HepG2 (cell line): ENCODE measurements around the gene SMAD6. TPM values are rescaled to one million over a fixed set of nuclear protein-coding genes. Genes with fewer than 3 reads are reported as not detected.

ENCODE experiments used
- ATAC-seq: fragments of 200-7000 bp; cut with Tn5 transposase; 3 replicates; pipeline ENCODE4 v1.9.1; 2020; ENCODE audit warnings: mild to moderate bottlenecking, moderate library complexity
- BruUV-seq: library from RNA; stranded (reverse); fragments of 400-500 nt; replicated peaks from 2 replicates; lab custom pipeline; 2021; lab: Mats Ljungman, UMichigan
- CTCF ChIA-PET: fragments of 300-600 bp; formaldehyde crosslinking; extraction: SDS; loops from one replicate; lab custom pipeline; 2021; ENCODE audit warnings: low total read pairs, inconsistent platforms, low intra/inter-chr PET ratio; lab: Yijun Ruan, JAX
- POLR2A ChIA-PET: fragments of 350-600 bp; sonication (Branson Sonifier 250); formaldehyde crosslinking; loops from one replicate; lab custom pipeline; 2020; ENCODE audit warnings: antibody characterized with exemption, inconsistent platforms; lab: Yijun Ruan, JAX
- DNase-seq: peaks from one replicate; pipeline ENCODE4 v3.0.0-alpha.2; 2015; ENCODE audit warnings: low spot score
- FAIRE-seq: peaks from 3 replicates; lab custom pipeline; 2011; peaks lifted over from hg19 to GRCh38; lab: Jason Lieb, UNC
- H2AFZ ChIP-seq: one replicate; pipeline ENCODE4 v1.6.1; 2011; ENCODE audit warnings: low read length, inconsistent platforms
- H3K27ac ChIP-seq: fragments of 300-600 bp; 3 replicates; pipeline ENCODE4 v1.8.0; 2011; ENCODE audit warnings: mixed run types, mild to moderate bottlenecking, mixed read lengths, low read length, inconsistent platforms; ENCODE audit not compliant: insufficient read depth; ENCODE audit errors: extremely low read length
- H3K27me3 ChIP-seq, 2 experiments: fragments of 200-600 bp in 1 of 2; 2 replicates in 1 of 2; 3 replicates in 1 of 2; pipeline versions ENCODE4 v1.6.0 to v1.8.0; 2011; ENCODE audit warnings: low read length in 2 of 2, mild to moderate bottlenecking in 2 of 2, moderate library complexity in 2 of 2, inconsistent platforms in 1 of 2; ENCODE audit not compliant: insufficient read depth in 2 of 2, control insufficient read depth in 1 of 2
- H3K36me3 ChIP-seq, 2 experiments: fragments of 200-600 bp in 1 of 2; replicated peaks in 1 of 2; 2 replicates in 1 of 2; 3 replicates in 1 of 2; pipeline versions ENCODE4 v1.5.1 to v1.8.0; 2011; ENCODE audit warnings: low read length in 2 of 2, inconsistent platforms in 1 of 2; ENCODE audit not compliant: insufficient read depth in 2 of 2, control insufficient read depth in 1 of 2
- H3K4me1 ChIP-seq: 2 replicates; pipeline ENCODE4 v1.5.1; 2012; ENCODE audit warnings: low read length, inconsistent platforms; ENCODE audit not compliant: insufficient read depth
- H3K4me2 ChIP-seq: 2 replicates; pipeline ENCODE4 v1.6.0; 2011; ENCODE audit warnings: low read depth, low read length, inconsistent platforms
- H3K4me3 ChIP-seq, 3 experiments: fragments of 200-600 bp in 1 of 3; sonication (generic), shearing (Covaris generic) in 1 of 3; replicated peaks in 1 of 3; 2 replicates each; pipeline ENCODE4 v1.5.1; 2011 to 2016; ENCODE audit warnings: low read length in 3 of 3, inconsistent platforms in 2 of 3, low read depth in 2 of 3, mild to moderate bottlenecking in 2 of 3, control low read depth in 1 of 3, mixed read lengths in 1 of 3; ENCODE audit not compliant: insufficient read depth in 1 of 3
- H3K79me2 ChIP-seq: one replicate; pipeline ENCODE4 v1.6.1; 2011; ENCODE audit warnings: low read length, inconsistent platforms; ENCODE audit not compliant: insufficient read depth
- H3K9ac ChIP-seq: 2 replicates; pipeline ENCODE4 v1.6.0; 2011; ENCODE audit warnings: mild to moderate bottlenecking, low read depth, low read length, inconsistent platforms; ENCODE audit not compliant: insufficient read depth
- H3K9me3 ChIP-seq: 2 replicates; pipeline ENCODE4 v1.5.1; 2012; ENCODE audit warnings: mild to moderate bottlenecking, low read length
- H4K20me1 ChIP-seq: 2 replicates; pipeline ENCODE4 v1.6.0; 2011; ENCODE audit warnings: inconsistent platforms, mild to moderate bottlenecking, low read length, moderate library complexity; ENCODE audit not compliant: insufficient read depth
- ATAD3A ChIP-seq: sonication (generic); formaldehyde crosslinking; IDR thresholded peaks from 2 replicates; pipeline ENCODE4 v1.4.0; 2020; ENCODE audit warnings: missing genetic modification reagents
- CEBPZ ChIP-seq: IDR thresholded peaks from 2 replicates; pipeline ENCODE4 v1.6.1; 2012; ENCODE audit warnings: low read length, improper control_type of control experiment
- CHD2 ChIP-seq: IDR thresholded peaks from 2 replicates; pipeline ENCODE4 v1.6.1; 2011; ENCODE audit warnings: low read depth, low read length, improper control_type of control experiment
- HMGA1 ChIP-seq: sonication (generic); formaldehyde crosslinking; conservative IDR thresholded peaks from 2 replicates; pipeline ENCODE4 v1.4.0; 2020; ENCODE audit warnings: missing genetic modification reagents
- IRX3 ChIP-seq: sonication (generic); formaldehyde crosslinking; IDR thresholded peaks from 2 replicates; pipeline ENCODE4 v1.8.1; 2023; ENCODE audit warnings: mild to moderate bottlenecking, low read depth, missing genetic modification reagents, borderline replicate concordance
- ISL2 ChIP-seq: sonication (generic); formaldehyde crosslinking; IDR thresholded peaks from 2 replicates; pipeline ENCODE4 v1.5.0; 2020; ENCODE audit warnings: missing genetic modification reagents
- MZF1 ChIP-seq: sonication (generic); formaldehyde crosslinking; IDR thresholded peaks from 2 replicates; pipeline ENCODE4 v1.8.1; 2023; ENCODE audit warnings: mild to moderate bottlenecking, missing genetic modification reagents, borderline replicate concordance
- PRPF4 ChIP-seq: fragments of 200-400 bp; formaldehyde crosslinking; IDR thresholded peaks from 2 replicates; pipeline ENCODE4 v1.6.1; 2016; ENCODE audit warnings: low read length, low read depth; ENCODE audit not compliant: poor library complexity, severe bottlenecking
- ZFP41 ChIP-seq: sonication (generic); formaldehyde crosslinking; IDR thresholded peaks from 2 replicates; pipeline ENCODE4 v1.4.0; 2020; ENCODE audit warnings: mild to moderate bottlenecking, missing genetic modification reagents, borderline replicate concordance
- ZNF280B ChIP-seq: sonication (generic); formaldehyde crosslinking; IDR thresholded peaks from 2 replicates; pipeline ENCODE4 v1.5.0; 2020; ENCODE audit warnings: missing genetic modification reagents, mild to moderate bottlenecking, borderline replicate concordance
- ZNF512 ChIP-seq: sonication (generic); formaldehyde crosslinking; IDR thresholded peaks from 2 replicates; pipeline ENCODE4 v1.4.0; 2020; ENCODE audit warnings: mild to moderate bottlenecking, missing genetic modification reagents
- ZNF75D ChIP-seq: sonication (generic); formaldehyde crosslinking; IDR thresholded peaks from 2 replicates; pipeline ENCODE4 v1.8.1; 2023; ENCODE audit warnings: missing genetic modification reagents, mild to moderate bottlenecking, borderline replicate concordance
- WGBS: methylation state at CpG from one replicate; pipeline ENCODE4 v1.1.6; 2017; ENCODE audit warnings: low lambda C conversion rate; 5-methylcytosine and 5-hydroxymethylcytosine counted together
- in situ Hi-C: cut with HindIII; loops from 2 replicates; pipeline ENCODE4 v1.10.0; 2017; ENCODE audit warnings: low pct_unique_long_range_greater_than_20kb; ENCODE audit not compliant: extremely low pct_ligation_motif_present
- intact Hi-C: fragments of 100-400 bp; cut with micrococcal nuclease; formaldehyde crosslinking; loops from one replicate; pipeline ENCODE4 v1.10.0; 2022; ENCODE audit not compliant: unreplicated experiment
- polyA plus RNA-seq, 8 experiments: library from polyadenylated mRNA; depleted of rRNA in 3 of 8; stranded (reverse) in 7 of 8; unstranded in 1 of 8; fragments of >200 nt; fragmentation: Illumina TruSeq in 4 of 8; extraction: Trizol in 4 of 8; gene quantifications; 2 replicates each; pipeline versions ENCODE4 v1.2.1 to v1.2.3, GENCODE V29; 2011 to 2016; ENCODE audit warnings: low read depth in 4 of 8, missing spikeins in 1 of 8, mixed read lengths in 1 of 8; ENCODE audit not compliant: insufficient read depth in 1 of 8
- total RNA-seq, 5 experiments: library from RNA; depleted of rRNA; stranded (reverse); fragments of >200 nt; fragmentation: Illumina TruSeq; extraction: Trizol; gene quantifications; 2 replicates each; pipeline ENCODE4 v1.2.3, GENCODE V29; 2016; ENCODE audit warnings: low read depth in 1 of 5

SMAD6 gene
- total and polyA plus RNA-seq, 2 of the 13 experiments (the other 11 are each of a cell fraction or from before 2014, with no cell fraction given), result 3.3 to 4.4 TPM

GRCh38 chr15:66711862-66712261 lies 9.8 kb downstream of the SMAD6 start:
- TF ChIP-seq ZNF512 (CRISPR knock-in tag), result no peak
- TF ChIP-seq ZFP41 (CRISPR knock-in tag), result no peak
- no peak for TF ChIP-seq ATAD3A (CRISPR knock-in tag)
- TF ChIP-seq ZNF280B (CRISPR knock-in tag), result no peak
- no peak for TF ChIP-seq ZNF75D
- no peak for TF ChIP-seq MZF1 (CRISPR knock-in tag)
- TF ChIP-seq ISL2 (CRISPR knock-in tag), result no peak
- TF ChIP-seq HMGA1 (CRISPR knock-in tag), result no peak
- TF ChIP-seq CEBPZ, result no peak
- no peak for TF ChIP-seq CHD2
- no peak for TF ChIP-seq IRX3 (CRISPR knock-in tag)
- no peak for TF ChIP-seq PRPF4
- Histone ChIP-seq H3K4me2 (no peak overlapping the region), H3K9ac (no peak overlapping the region), H3K27me3 (no peaks in the 10 kb centered on the region), H2AFZ (no peak overlapping the region), H3K79me2 (no peaks in the 10 kb centered on the region), H3K27ac (no peak overlapping the region), H4K20me1 (0 out of 2 replicates have a peak, but pooled peaks cover 1% of the 10 kb centered on the region), H3K4me1 (peaks cover 30% of the 10 kb centered on the region), H3K36me3 (peaks cover 0 to 5% of the 10 kb centered on the region in 2 experiments; a peak in 3 of 5 replicates), H3K4me3 (no peak overlapping the region), H3K9me3 (no peaks in the 10 kb centered on the region)
- ChIA-PET POLR2A (no interaction called here), CTCF (no interaction called here)
- ATAC-seq (no peak), FAIRE-seq (no peak), DNase-seq (no peak)
- 95% methylated on average over 5 of the region's 5 CpGs for WGBS
- intact Hi-C loops, result no loop called here
- in situ Hi-C loops, result no loop called here
- no TSS peak for BruUV-seq
